HG03025 (cell line): ENCODE results near the gene TRIM44.
"Not testable (repeated sequence)": the region's sequence is repeated elsewhere in the genome, so short reads cannot be mapped to it uniquely, and the experiment has no call there.

ENCODE experiments used
- ATAC-seq: cut with Tn5 transposase; IDR thresholded peaks from one replicate; pipeline ENCODE4 v1.9.1; 2021; ENCODE audit warnings: mild to moderate bottlenecking, moderate library complexity; ENCODE audit not compliant: unreplicated experiment, low FRiP score

Gene TRIM44

DNA sequence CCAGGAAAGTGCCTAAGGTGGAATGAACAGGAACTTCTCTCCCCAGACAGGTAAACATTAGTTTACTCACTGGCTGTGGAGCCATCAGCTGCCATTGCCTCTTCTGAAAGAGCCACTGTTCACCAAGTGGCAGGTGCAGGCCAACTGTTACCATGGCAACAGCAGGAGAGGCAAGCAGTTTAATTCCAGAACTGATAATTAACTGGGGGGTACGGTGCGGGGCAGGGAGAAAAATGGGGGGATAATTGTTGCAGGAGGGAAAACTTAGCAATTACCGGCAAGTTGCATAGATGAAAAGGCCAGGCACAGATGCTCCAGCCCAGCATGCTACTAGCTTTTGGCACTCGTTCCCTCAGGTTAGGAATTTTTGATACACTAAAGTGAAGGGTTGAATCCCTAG, 85.1 kb downstream of the TRIM44 start:
- ATAC-seq = no peak

DNA sequence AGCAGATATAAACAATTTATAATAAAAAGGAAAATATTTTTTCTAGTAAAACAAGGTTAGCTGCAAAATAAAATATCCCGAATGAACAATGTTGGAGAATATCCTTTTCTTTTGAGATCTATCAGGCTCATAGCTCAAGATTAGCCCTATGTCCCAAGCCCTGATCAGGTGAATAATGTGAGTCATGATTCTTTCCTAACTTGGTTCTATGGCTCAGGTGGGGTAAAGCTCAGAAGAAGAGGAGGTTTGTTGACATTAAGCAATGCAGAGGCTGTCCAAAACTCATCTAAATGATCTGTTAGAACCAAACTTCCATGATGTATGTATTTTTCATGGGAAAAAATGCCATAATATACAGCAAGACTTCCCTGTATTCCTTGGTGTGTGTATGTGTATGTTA, 86.1 kb downstream of the TRIM44 start:
- ATAC-seq = no peak

DNA sequence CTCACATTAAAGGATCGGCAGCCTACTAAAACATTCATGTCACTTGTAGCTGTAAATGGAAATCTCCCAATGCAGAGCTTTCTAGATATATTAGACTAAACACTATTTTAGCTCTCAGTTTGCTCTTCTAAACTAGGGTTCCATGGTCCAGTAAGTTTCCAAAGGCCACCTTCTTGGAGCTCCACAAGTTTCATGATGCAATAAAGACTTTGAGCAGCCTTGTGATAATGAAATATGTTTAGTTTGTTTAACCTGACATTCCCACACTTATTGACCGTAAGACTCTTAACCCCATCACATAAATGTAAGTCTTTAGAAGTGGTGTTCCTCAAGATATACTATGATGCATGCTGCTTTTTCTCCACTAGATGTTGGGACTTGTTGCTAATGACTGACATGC, 87.7 kb downstream of the TRIM44 start:
- ATAC-seq = no peak

DNA sequence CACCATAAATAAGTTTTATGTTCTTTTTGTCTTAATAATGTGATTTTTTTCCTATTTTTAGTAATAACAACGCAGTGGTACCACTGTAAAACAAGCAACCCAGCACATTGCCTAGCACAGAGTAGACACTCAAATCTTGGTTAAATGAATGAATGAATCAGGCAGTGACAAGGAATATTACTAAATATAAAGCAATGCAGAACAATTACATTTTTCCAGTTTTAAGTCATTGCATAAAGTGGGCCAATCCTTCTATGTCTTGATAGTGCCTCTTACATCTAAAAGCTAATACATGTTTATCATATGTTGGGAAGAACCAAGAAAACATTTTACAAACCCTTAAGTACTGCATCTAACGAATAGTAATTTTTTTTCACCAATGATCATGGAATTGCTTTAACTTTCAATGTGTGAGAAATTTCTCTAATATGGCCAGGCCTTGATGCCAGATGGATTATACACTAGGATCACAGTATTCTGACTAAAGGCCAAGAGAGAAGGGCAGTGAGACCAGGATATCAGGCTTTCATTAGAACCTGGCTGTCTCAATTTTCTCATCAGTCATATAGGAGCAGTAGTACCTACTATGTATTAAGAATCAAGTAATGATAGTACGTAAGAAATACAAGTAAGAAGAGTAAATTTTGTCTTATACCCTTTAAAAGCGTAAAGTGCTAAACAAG, 88.5 kb downstream of the TRIM44 start:
- no peak for ATAC-seq

DNA sequence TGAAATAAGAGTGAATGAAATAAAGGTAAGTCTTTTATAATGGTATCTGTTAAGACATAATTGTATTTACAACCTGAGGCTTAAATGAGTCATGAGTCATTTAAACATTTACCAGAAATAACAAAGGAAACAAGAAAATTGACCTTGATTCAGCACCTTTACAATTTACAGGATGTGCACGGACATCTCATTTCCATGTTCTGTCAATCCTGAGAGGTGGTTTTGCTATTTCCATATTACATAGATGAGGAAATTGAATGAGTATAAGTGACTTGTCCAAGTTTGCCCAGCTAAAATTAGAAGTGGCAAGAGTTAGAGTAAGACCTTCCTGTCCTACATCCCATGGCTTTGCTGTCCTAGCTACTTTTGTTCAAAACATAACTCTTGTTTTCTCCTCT, 89.1 kb downstream of the TRIM44 start:
- no peak for ATAC-seq

DNA sequence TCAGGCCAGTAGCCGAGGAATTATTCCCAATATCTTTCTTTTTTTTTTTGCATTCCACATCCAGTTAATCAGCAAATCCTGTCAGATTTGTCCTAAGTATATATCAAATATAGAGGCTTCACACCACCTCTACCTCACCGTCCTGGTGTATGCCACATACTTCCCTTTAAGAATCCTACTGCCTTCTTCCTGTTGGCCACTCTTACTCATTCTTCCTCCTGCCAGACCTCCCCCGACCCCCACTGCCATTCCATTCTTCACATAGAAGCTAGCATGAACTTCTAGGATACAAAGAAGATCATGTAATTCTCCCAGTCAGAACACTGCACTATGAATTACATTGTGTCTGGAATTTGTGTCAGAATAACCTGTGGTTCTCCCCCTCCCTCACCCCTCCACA, 89.5 kb downstream of the TRIM44 start:
- no peak for ATAC-seq

DNA sequence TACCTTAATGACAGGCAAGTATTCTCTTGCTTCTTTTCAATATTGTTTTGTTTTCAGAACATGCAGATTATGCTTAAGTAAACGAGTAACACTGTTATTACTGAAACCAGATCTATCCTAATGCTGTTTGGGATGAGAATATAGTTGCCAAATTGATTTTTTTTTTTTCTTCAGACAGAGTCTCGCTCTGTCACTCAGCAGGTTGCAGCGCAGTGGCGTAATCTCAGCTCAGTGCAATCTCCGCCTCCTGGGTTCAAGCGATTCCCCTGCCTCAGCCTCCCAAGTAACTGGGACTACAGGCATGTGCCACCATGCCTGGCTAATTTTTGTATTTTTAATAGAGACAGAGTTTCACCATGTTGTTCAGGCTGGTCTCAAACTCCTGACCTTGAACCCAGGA, 91.0 kb downstream of the TRIM44 start:
- not testable (repeated sequence) for ATAC-seq

DNA sequence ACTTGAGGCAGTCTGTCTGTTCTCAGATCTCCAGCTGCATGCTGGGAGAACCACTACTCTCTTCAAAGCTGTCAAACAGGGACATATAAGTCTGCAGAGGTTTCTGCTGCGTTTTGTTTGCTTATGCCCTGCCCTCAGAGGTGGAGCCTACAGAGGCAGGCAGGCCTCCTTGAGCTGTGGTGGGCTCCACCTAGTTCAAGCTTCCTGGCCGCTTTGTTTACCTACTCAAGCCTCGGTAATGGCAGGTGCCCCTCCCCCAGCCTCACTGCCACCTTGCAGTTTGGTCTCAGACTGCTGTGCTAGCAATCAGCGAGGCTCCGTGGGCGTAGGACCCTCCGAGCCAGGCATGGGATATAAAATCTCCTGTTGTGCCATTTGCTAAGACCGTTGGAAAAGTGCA, 97.4 kb downstream of the TRIM44 start:
- ATAC-seq = not testable (repeated sequence)

DNA sequence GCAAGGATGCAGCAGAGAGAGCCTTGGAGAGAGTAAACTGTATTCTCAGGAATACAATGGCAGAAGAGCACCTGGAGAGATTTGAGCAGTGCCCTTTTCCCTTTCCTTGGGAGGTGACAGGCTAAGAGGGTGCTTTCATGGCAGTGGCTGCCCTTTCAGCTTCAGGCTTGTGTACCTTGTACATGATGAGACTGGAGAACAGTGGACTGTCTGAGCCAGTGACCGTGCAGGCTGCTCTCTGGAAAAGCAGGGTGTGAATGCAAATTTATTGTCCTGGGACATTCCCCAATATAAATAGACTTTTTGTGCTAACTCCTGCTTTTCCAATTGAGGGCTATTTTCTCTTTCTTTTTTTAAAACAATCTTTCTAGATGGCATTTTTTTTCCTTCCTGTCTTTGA, 99.3 kb downstream of the TRIM44 start:
- no peak for ATAC-seq

DNA sequence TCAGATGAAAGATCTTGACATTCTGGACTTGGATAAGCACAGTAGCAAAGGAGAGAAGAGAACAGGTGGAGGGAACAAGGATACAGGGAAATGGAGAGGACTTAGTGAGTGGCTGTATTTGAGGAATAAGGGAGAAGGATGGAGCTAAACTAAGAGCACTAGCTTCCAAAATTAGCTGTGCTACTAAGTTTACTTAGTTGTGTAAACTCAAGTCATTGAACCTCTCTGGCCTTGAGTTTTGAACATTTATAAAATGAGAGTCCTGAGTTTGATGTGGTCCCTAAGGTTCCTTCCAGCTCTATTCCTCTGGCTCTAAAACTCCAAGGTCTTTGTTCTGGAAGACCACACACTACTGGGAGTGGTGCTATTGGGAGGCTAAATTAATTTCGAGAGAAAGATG, 100.7 kb downstream of the TRIM44 start:
- ATAC-seq = no peak

DNA sequence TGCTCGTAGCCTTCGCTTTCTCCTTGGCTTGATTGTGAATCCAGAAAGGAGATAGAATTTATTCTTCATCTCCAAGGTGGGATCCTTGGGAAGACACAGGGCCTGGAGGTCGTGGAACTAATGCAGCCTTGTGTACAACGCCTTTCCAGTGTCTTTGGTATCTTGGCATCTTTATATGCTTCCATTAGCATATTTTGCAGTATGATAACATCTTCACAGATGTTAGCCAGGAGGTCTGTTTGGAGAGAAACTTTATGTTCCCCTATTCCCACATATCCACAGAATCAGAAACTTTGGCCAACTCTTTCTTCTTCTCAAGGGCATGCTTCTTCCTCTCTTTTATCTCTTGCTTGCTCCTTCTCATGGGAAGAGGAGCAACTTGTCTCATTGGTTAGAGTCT, 101.2 kb downstream of the TRIM44 start:
- ATAC-seq = no peak

DNA sequence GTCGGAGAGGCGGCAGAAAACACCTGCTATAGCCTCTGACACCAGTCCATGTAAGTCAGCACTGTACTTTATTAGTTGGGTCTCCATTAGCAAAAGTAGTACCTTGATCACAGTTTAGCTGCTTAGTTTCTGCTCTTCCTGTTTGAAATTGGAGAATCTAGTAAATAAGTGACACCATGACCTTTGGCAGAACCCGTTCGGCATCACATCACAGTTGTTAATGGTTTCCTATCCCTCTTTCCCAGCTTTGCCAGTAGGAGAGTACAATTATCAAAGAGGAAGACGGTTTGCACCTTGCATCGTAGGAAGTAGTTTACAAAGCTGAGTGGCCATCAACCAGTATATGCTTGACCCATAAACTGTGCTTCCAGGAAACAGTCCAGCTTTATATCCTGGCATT, 101.8 kb downstream of the TRIM44 start:
- ATAC-seq = no peak

DNA sequence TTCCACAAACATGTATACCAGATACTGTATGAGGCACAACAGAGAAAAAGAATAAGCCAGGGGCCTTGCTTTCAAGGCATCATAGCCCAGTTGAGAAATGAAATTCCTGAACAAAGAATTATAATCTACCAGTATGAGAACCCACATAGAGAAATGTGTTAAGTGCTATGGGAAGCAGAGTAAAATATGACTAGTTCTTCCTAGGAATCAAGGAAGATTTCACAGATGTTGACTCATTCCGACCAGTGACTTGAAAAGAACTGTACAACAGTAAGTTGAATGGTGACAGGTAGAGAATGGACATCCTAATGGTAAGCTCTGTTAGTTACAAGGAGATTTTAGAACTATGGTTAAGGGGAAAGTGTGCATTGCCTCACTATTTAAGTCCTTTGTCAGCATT, 102.6 kb downstream of the TRIM44 start:
- ATAC-seq = no peak

DNA sequence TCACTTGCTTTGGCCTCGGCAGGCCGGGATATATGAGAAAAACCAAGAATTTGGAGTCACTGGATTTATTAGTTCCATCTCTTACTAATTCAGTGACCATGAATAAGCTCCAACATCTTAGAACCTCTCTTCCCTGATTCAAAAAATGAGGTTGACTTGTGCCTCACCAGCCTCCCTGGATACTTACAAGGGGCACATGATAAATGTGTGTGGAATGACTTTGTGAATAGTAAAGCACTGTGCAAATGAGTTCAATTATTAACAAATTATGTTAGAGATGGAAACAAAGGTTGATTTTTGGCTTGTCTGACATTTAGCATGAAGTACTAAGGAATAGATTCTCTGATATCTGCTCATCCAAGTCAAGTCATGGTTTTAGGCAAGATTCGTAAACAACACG, 104.1 kb downstream of the TRIM44 start:
- ATAC-seq = no peak

DNA sequence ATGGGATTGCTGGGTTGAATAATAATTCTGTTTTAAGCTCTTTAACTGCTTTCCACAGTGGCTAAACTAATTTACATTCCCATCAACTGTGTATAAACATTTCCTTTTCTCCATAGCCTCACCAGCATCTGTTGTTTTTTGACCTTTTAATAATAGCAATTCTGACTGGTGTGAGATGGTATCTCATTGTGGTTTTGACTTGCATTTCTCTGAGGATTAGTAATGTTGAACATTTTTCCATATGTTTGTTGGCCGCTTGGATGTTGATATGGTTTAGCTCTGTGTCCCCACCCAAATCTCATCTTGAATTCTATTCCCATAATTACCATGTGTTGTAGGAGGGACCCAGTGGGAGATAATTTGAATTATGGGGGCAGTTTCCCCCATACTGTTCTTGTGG, 107.8 kb downstream of the TRIM44 start:
- ATAC-seq = not testable (repeated sequence)

DNA sequence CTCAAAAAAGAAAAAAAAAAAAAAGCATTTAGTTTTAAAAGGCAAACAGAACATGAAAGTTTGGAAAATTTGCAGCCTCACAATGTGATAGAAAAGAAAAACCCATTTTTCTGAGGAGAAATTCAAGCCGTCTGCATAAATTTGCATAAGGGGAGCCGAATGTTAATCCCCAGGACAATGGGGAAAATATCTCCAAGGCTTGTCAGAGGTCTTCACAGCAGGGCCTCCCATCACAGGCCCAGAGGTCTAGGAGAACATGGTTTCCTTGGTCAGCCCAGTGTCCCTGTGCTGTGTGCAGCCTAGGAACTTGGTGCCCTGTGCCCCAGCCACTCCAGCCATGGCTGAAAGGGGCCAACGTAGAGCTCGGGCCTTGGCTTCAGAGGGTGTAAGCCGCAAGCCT, 109.1 kb downstream of the TRIM44 start:
- ATAC-seq = no peak

DNA sequence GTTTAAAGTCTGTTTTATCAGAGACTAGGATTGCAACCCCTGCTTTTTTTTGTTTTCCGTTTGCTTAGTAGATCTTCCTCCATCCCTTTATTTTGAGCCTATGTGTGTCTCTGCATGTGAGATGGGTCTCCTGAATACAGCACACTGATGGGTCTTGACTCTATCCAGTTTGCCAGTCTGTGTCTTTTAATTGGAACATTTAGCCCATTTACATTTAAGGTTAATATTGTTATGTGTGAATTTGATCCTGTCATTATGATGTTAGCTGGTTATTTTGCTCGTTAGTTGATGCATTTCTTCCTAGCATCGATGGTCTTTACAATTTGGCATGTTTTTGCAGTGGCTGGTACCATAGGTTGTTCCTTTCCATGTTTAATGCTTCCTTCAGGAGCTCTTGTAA, 114.7 kb downstream of the TRIM44 start:
- ATAC-seq = not testable (repeated sequence)

DNA sequence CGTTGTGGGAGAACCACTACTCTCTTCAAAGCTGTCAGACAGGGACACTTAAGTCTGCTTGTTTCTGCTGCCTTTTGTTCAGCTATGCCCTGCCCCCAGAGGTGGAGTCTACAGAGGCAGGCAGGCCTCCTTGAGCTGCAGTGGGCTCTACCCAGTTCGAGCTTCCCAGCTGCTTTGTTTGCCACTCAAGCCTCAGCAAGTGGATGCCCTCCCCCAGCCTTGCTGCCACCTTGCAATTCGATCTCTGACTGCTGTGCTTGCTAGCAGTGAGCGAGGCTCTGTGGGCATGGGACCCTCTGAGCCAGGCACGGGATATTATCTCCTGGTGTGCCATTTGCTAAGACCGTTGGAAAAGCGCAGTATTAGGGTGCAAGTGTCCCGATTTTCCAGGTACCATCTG, 116.4 kb downstream of the TRIM44 start:
- not testable (repeated sequence) for ATAC-seq

DNA sequence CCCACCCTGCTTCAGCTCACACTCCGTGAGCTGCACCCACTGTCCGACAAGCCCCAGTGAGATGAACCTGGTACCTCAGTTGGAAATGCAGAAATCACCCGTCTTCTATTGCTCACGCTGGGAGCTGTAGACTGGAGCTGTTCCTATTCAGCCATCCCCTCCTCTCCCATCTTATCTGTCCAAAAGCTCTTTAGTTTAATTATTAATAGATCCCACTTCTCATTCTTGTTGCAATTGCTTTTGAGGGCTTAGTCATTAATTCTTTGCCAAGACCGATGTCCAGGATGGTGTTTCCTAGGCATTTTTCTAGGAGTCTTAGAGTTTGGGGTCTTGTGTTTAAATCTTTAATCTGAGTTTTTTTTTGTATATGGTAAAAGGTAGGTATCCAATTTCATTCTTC, 116.8 kb downstream of the TRIM44 start:
- ATAC-seq = no peak

DNA sequence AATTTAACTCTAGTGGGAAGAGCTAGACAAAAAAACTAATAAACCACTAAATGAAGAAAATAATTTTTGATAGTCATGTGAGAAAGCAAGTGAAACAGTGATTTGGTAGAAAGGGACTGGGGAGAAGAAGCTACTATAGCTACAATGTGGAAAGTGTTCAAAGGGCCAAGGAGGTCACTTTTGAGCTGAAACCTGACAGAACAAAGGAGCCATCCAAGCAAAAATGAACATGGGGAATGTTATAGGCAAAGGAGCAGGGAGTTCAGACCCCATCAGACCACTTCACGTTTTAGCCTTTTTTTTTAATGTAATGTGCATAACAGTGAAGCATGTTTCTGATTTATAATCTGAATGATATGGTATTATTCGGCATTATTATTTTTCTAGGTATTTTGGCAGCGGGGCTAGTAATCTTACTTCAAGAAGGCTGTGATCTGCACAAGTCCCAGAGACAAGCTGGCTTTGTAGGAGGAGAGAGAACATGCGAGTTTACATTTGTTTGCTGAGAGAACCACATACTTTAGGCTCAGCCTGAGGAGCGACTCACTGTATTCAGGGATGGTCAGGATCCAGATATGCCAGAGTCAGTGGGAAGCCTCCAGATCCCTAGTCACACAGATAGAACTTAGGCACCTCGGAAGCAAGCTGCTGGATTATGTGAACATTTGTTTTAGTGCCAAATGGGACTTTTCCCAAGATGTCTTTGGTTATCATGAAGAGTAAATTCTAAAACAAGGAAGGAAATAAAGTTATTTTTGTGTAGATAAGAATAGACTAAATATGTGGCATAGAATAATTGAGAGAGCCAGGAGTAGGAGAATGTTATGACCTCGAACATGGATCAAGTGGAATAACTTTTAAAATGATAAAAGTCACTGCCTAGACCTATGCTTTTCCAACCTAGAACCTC, 118.6 kb downstream of the TRIM44 start:
- ATAC-seq = no peak

DNA sequence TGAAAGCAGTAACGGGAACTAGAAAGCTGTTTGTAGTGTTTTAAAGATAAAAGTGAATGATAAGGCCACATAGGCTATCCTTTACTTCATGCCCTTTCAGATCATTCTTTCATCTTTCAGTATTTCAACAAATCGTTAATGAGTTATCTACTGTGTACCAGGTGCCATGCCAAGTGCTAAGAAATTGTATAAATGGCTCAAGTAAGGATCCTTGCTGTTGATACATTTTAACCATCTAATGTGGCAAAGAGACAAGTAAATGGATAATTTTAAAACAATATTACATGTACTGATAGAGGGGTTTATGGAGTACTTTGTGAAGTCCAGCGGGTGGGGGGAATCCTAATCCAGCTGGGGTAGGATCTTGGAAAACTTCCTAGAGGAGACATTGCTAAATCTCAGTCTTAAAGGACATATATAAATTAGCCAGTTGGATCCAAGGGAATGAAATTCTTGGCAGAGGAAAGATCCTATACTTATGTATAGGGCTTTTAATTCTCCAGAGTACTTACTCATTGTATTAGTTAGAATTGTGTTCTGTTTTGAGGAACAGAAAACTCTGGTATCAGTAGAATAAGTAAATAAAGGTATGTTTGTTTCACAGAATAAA, 119.4 kb downstream of the TRIM44 start:
- no peak for ATAC-seq

DNA sequence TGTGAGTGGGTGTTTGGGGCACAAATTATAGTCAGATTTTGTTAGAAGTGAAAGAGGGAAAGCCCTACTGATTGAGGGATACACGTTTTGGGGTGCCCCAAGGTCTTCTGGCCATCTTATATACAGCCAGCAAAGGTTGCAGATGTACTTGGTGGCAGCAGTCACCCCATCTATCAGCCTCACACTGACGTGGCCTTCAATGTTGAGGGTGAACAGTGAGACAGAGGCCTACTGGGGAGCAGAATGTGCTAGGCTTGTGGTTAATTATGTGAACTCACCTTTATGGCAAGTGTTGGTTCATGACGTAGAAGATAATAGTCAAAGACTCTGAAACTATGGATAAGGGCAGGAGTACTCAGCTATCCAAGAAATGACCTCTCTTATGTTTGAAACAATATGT, 121.2 kb downstream of the TRIM44 start:
- ATAC-seq = no peak
